Heart right ventricle (tissue), 16 donors: ENCODE data around the gene PSMG3. TPM values are rescaled to one million over a fixed set of nuclear protein-coding genes. Genes with fewer than 3 reads are reported as not detected.

Experiments
- ATAC-seq, 8 donors: fragments of 200-7000 bp; cut with Tn5 transposase; one replicate each; pipeline ENCODE4 v1.9.1; 2020; ENCODE audit warnings: mild to moderate bottlenecking in 8 of 8, moderate library complexity in 8 of 8, moderate number of reproducible peaks in 1 of 8
- DNase-seq, 2 donors: peaks; one replicate each; pipeline ENCODE4 v3.0.0-alpha.2; 2020
- H3K27ac ChIP-seq, 10 donors: fragments of 200-600 bp; sonication (generic) in 2 of 10; one replicate each; pipeline versions ENCODE4 v1.5.0 to v1.8.0; 2020 to 2022; ENCODE audit warnings: mild to moderate bottlenecking in 3 of 10
- H3K27me3 ChIP-seq, 7 donors: fragments of 200-600 bp; one replicate each; pipeline ENCODE4 v1.8.0; 2021 to 2022; ENCODE audit warnings: mild to moderate bottlenecking in 2 of 7
- H3K36me3 ChIP-seq, 9 donors: fragments of 200-600 bp; sonication (generic) in 1 of 9; one replicate each; pipeline versions ENCODE4 v1.5.0 to v1.8.0; 2020 to 2022; ENCODE audit warnings: mild to moderate bottlenecking in 2 of 9
- H3K4me1 ChIP-seq, 9 donors: fragments of 200-600 bp; sonication (generic) in 1 of 9; one replicate each; pipeline versions ENCODE4 v1.5.0 to v1.8.0; 2020 to 2022; ENCODE audit warnings: mild to moderate bottlenecking in 4 of 9
- H3K4me3 ChIP-seq, 10 donors: fragments of 200-600 bp; sonication (generic) in 2 of 10; one replicate each; pipeline versions ENCODE4 v1.5.0 to v1.8.0; 2020 to 2022; ENCODE audit warnings: mild to moderate bottlenecking in 7 of 10, moderate library complexity in 2 of 10
- H3K9me3 ChIP-seq, 11 donors: fragments of 200-600 bp in 10 of 11; sonication (generic) in 2 of 11; one replicate each; pipeline versions ENCODE4 v1.5.0 to v1.8.0; 2013 to 2022; ENCODE audit warnings: mild to moderate bottlenecking in 2 of 11, control low read depth in 1 of 11, moderate library complexity in 1 of 11
- WGBS, 2 donors: extraction: QIAGEN DNeasy Blood & Tissue Kit; methylation state at CpG; one replicate each; pipeline ENCODE4 v1.1.7; 2013; ENCODE audit warnings: inconsistent platforms in 1 of 2; 5-methylcytosine and 5-hydroxymethylcytosine counted together
- intact Hi-C, 10 donors: fragments of 100-400 bp; cut with DNase I; formaldehyde crosslinking; loops; one replicate each; pipeline versions ENCODE4 v1.11.1 to v1.14.2; 2022
- polyA plus RNA-seq, 2 donors: library from polyadenylated mRNA; stranded (reverse); fragments of 200-250 nt; gene quantifications; one replicate each; pipeline ENCODE4 v1.2.3, GENCODE V29; 2013
- total RNA-seq, 10 donors: library from RNA; stranded (reverse); fragmentation: NEBNext Ultra II Directional in 3 of 10; extraction: Animal tissue kit (Norgen Biotek cat#: 25700) in 3 of 10; gene quantifications; one replicate each; pipeline versions ENCODE4 v1.2.1 to v1.2.4, GENCODE V29; 2021 to 2023
- TF ChIP-seq, protein P1 (sequence below), 9 donors: fragments of 200-600 bp; sonication (generic) in 2 of 9; IDR thresholded peaks; one replicate each; pipeline versions ENCODE4 v1.5.0 to v1.8.0; 2021 to 2022; ENCODE audit warnings: antibody characterized with exemption in 9 of 9, mild to moderate bottlenecking in 5 of 9, moderate library complexity in 1 of 9
- donor health status: Arrhythmogenic right ventricular cardiomyopathy.
- donor health status: ischemic (EF 13 %, LVEDD 7.1; RV severe dilation, severe dysfunction).
- donor health status: healthy with polysubstance abuse.
- donor health status: DM: no; HTN: yes; CAD: no.
- donor health status: DM: no; HTN: no; CAD: no.
- donor health status: ischemic (EF 25% LVEDD 6.9; RV normal size, moderate dysfunction).
- donor health status: ischemic (EF 25% LVEDD 5.7; RV mildly dilated, moderate dysfunction).
- donor health status: healthy.
- donor health status: DM: yes; HTN: yes; CAD: no.
- donor health status: Ischemic cardiomyopathy.
- donor health status: ischemic (EF 35%, LVEDD 5.7; RV mildly dilated, moderate dysfunction).
- donor health status: nonischemic (EF 11% LVEDD 7.7; RV severe dilation, severe dysfunction).
- donor health status: DM: yes; HTN: yes; CAD: no.
- donor health status: PGD.
- donor health status: ischemic (EF 29% LVEDD 5.4; RV normal size, mild dysfunction).
- donor health status: nonischemic (EF 23%, LVEDD 6.1; RV moderate dilation, normal function).

PSMG3 gene
- total and polyA plus RNA-seq, 12 donors = 7.3 to 45.7 (median 12.0) TPM

DNA sequence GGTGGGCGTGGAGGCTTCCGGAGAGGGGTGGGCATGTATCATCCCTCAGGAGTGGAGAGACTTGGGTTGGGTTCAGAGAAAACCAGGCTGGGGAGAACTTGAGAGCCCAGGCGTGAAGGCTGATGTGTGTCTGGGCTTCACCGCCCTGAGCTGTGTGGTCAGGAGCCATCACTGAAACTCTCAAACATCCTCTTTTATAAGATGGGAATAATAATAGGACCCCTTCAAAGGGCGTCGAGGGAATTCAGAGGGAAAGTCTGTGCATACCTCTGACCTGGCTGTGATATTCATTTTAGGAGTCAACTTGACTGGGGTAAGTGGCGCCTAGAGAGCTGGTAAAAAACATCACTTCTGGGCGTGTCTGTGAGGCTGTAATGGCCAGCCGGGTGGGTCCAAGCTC is 21.1 kb upstream of the PSMG3 start:
- WGBS, 2 donors = 67 to 70% methylated on average over 9 of the region's 9 CpGs
- H3K9me3 ChIP-seq = peaks cover 0 to 13% (median 6%) of the 10 kb centered on the region in 11 donors
- no peak overlapping the region for H3K27ac ChIP-seq
- H3K4me3 ChIP-seq = no peak overlapping the region
- intact Hi-C loops = loop anchor here in 1 of 10 donors (10.0 kb wide), 1 partner anchor 174 kb away; no protein-coding TSS in a partner anchor
- no peaks in the 10 kb centered on the region for H3K36me3 ChIP-seq
- no peak for DNase-seq
- ATAC-seq = no peak
- TF ChIP-seq, protein P1, sequence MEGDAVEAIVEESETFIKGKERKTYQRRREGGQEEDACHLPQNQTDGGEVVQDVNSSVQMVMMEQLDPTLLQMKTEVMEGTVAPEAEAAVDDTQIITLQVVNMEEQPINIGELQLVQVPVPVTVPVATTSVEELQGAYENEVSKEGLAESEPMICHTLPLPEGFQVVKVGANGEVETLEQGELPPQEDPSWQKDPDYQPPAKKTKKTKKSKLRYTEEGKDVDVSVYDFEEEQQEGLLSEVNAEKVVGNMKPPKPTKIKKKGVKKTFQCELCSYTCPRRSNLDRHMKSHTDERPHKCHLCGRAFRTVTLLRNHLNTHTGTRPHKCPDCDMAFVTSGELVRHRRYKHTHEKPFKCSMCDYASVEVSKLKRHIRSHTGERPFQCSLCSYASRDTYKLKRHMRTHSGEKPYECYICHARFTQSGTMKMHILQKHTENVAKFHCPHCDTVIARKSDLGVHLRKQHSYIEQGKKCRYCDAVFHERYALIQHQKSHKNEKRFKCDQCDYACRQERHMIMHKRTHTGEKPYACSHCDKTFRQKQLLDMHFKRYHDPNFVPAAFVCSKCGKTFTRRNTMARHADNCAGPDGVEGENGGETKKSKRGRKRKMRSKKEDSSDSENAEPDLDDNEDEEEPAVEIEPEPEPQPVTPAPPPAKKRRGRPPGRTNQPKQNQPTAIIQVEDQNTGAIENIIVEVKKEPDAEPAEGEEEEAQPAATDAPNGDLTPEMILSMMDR (IDR thresholded peaks at IDR 0.05) = no peak
- H3K27me3 ChIP-seq = peaks cover 0 to 82% (median 49%) of the 10 kb centered on the region in 7 donors
- peaks cover 0 to 10% (median 0%) of the 10 kb centered on the region in 9 donors for H3K4me1 ChIP-seq

GRCh38 chr7:1590476-1590875 is 20.6 kb upstream of the PSMG3 start:
- peaks cover 0 to 78% (median 45%) of the 10 kb centered on the region in 7 donors for H3K27me3 ChIP-seq
- intact Hi-C loops = loop anchor here in 1 of 10 donors (10.0 kb wide), 1 partner anchor 174 kb away; no protein-coding TSS in a partner anchor
- H3K4me3 ChIP-seq = no peak overlapping the region
- TF ChIP-seq, protein P1 (IDR thresholded peaks at IDR 0.05) = no peak
- no peaks in the 10 kb centered on the region for H3K36me3 ChIP-seq
- no peak overlapping the region for H3K27ac ChIP-seq
- ATAC-seq (no peak), DNase-seq (no peak)
- peaks cover 0 to 13% (median 6%) of the 10 kb centered on the region in 11 donors for H3K9me3 ChIP-seq
- WGBS, 2 donors = 63 to 78% methylated on average over 6 of the region's 6 CpGs
- H3K4me1 ChIP-seq = peaks cover 0 to 10% (median 0%) of the 10 kb centered on the region in 9 donors

DNA sequence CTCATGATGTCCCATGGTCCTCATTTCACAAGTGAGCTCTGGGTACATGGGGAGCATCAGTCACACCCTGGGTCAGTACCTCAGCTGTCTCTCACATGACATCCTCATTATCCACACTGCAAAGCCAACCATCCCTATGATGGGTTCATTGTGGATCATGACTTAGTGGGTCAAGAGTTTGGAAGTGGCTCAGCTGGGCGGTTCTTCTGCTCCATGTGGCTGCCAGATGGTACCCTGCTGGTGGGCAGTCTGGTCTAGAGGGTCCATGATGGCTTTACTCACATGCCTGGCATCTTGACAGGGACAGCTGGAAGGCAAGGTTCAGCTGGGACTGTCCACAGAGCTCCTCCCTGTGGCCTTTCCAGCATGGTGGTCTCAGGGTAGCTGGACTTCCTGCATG is 19.1 kb upstream of the PSMG3 start:
- Histone ChIP-seq H3K9me3 (peaks cover 0 to 13% (median 6%) of the 10 kb centered on the region in 11 donors), H3K36me3 (no peaks in the 10 kb centered on the region), H3K27me3 (peaks cover 0 to 73% (median 42%) of the 10 kb centered on the region in 7 donors), H3K4me3 (no peak overlapping the region), H3K27ac (no peak overlapping the region), H3K4me1 (peaks cover 0 to 10% (median 0%) of the 10 kb centered on the region in 9 donors)
- DNase-seq = no peak
- intact Hi-C loops = loop anchor here in 5 of 10 donors (10.0 kb wide), 6 partner anchors 56 to 886 kb away; partner anchors contain the start of gene GRIFIN (in 1 of the 5)
- no peak for ATAC-seq
- 93 to 100% methylated on average over 1 of the region's 1 CpG for WGBS, 2 donors
- TF ChIP-seq, protein P1 (IDR thresholded peaks at IDR 0.05) = no peak

- H3K4me3 ChIP-seq = no peak overlapping the region
- no peak overlapping the region for H3K27ac ChIP-seq
- no peak for DNase-seq
- peaks cover 0 to 62% (median 32%) of the 10 kb centered on the region in 7 donors for H3K27me3 ChIP-seq
- ATAC-seq = no peak
- no peaks in the 10 kb centered on the region for H3K36me3 ChIP-seq
- intact Hi-C loops = loop anchor here in 5 of 10 donors (10.0 kb wide), 6 partner anchors 57 to 887 kb away; partner anchors contain the start of gene GRIFIN (in 1 of the 5)
- peaks cover 0 to 13% (median 6%) of the 10 kb centered on the region in 11 donors for H3K9me3 ChIP-seq
- TF ChIP-seq, protein P1 (IDR thresholded peaks at IDR 0.05) = no peak
- peaks cover 0 to 10% (median 0%) of the 10 kb centered on the region in 9 donors for H3K4me1 ChIP-seq
- 88 to 90% methylated on average over 12 of the region's 12 CpGs for WGBS, 2 donors
Observed at GRCh38 chr7:1587738-1588137, 17.9 kb upstream of the PSMG3 start.
